OCI-LY7 (cell line): Measurements from ENCODE around the gene TSPAN12. TPM values are rescaled to one million over a fixed set of nuclear protein-coding genes. Genes with fewer than 3 reads are reported as not detected.

Experiments
- BruUV-seq: library from RNA; stranded (reverse); fragments of 400-500 nt; replicated peaks from 2 replicates; lab custom pipeline; 2021; lab: Mats Ljungman, UMichigan
- CTCF ChIA-PET: fragments of 300-600 bp; sonication (Branson Sonifier 250); formaldehyde crosslinking; loops from one replicate; lab custom pipeline; 2022; ENCODE audit warnings: antibody characterized with exemption; ENCODE audit not compliant: unreplicated experiment; lab: Charles Lee
- POLR2A ChIA-PET: fragments of 300-600 bp; sonication (Branson Sonifier 250); formaldehyde crosslinking; loops from one replicate; lab custom pipeline; 2022; ENCODE audit warnings: antibody characterized with exemption; lab: Charles Lee
- DNase-seq: peaks from one replicate; pipeline ENCODE4 v3.0.0-alpha.2; 2015; ENCODE audit warnings: low spot score
- H2AFZ ChIP-seq: fragments of 200-600 bp; sonication (generic), shearing (Covaris generic); 2 replicates; pipeline ENCODE4 v1.6.1; 2014; ENCODE audit warnings: mild to moderate bottlenecking, antibody characterized with exemption, low read length, moderate library complexity
- H3K27ac ChIP-seq: fragments of 200-600 bp; sonication (generic); 2 replicates; pipeline ENCODE4 v1.5.1; 2014; ENCODE audit warnings: mixed run types, low read depth, mild to moderate bottlenecking, moderate library complexity, low read length, inconsistent platforms; ENCODE audit not compliant: poor library complexity, severe bottlenecking
- H3K36me3 ChIP-seq: fragments of 200-600 bp; sonication (generic); 2 replicates; pipeline ENCODE4 v1.6.1; 2014; ENCODE audit warnings: mild to moderate bottlenecking, antibody characterized with exemption, low read length, moderate library complexity, mixed read lengths; ENCODE audit not compliant: insufficient read depth
- H3K4me1 ChIP-seq: fragments of 200-600 bp; sonication (generic); 2 replicates; pipeline ENCODE4 v1.5.1; 2014; ENCODE audit warnings: mild to moderate bottlenecking, low read length; ENCODE audit not compliant: insufficient read depth, poor library complexity, severe bottlenecking
- H3K4me2 ChIP-seq: fragments of 200-600 bp; sonication (generic); 2 replicates; pipeline ENCODE4 v1.6.1; 2014; ENCODE audit warnings: mild to moderate bottlenecking, low read length
- H3K4me3 ChIP-seq: fragments of 200-600 bp; sonication (generic); 2 replicates; pipeline ENCODE4 v1.5.1; 2014; ENCODE audit warnings: mild to moderate bottlenecking, low read depth, low read length; ENCODE audit not compliant: poor library complexity, severe bottlenecking
- H3K79me2 ChIP-seq: fragments of 200-600 bp; sonication (generic); 2 replicates; pipeline ENCODE4 v1.6.1; 2016; ENCODE audit warnings: low read depth, mild to moderate bottlenecking, low read length, moderate library complexity, mixed read lengths; ENCODE audit not compliant: insufficient read depth
- H3K9me2 ChIP-seq: fragments of 200-600 bp; sonication (generic); 2 replicates; pipeline ENCODE4 v1.6.1; 2016; ENCODE audit warnings: mild to moderate bottlenecking, low read length, mixed read lengths; ENCODE audit not compliant: insufficient read depth
- H3K9me3 ChIP-seq: fragments of 200-600 bp; sonication (generic); 2 replicates; pipeline ENCODE4 v1.6.1; 2014; ENCODE audit warnings: mild to moderate bottlenecking, mixed run types, low read length, mixed read lengths
- H4K20me1 ChIP-seq: fragments of 200-600 bp; sonication (generic); 2 replicates; pipeline ENCODE4 v1.6.1; 2014; ENCODE audit warnings: mild to moderate bottlenecking, antibody characterized with exemption, low read length, moderate library complexity, mixed read lengths; ENCODE audit not compliant: insufficient read depth
- EZH2phosphoT487 ChIP-seq: fragments of 200-600 bp; sonication (generic); IDR thresholded peaks from 2 replicates; pipeline ENCODE4 v1.6.1; 2018; ENCODE audit warnings: low read depth, borderline replicate concordance, mild to moderate bottlenecking, mixed run types, antibody characterized with exemption, low read length, moderate library complexity, mixed read lengths
- intact Hi-C: fragments of 100-400 bp; cut with micrococcal nuclease; formaldehyde crosslinking; loops from one replicate; pipeline ENCODE4 v1.10.0; 2022; ENCODE audit not compliant: unreplicated experiment
- total RNA-seq, 2 experiments: library from RNA; depleted of rRNA in 1 of 2; stranded (reverse); fragments of >200 nt in 1 of 2; shearing (Covaris generic) in 1 of 2; gene quantifications; 2 replicates each; pipeline ENCODE4 v1.2.3, GENCODE V29; 2014 to 2022
- TF ChIP-seq, protein P1 (sequence below): fragments of 200-600 bp; sonication (generic); conservative IDR thresholded peaks from 2 replicates; pipeline ENCODE4 v1.5.1; 2014; ENCODE audit warnings: mild to moderate bottlenecking, antibody characterized with exemption, low read length, moderate library complexity, mixed read lengths

TSPAN12 gene
- total RNA-seq, 2 experiments from 2014 or later: not detected

DNA sequence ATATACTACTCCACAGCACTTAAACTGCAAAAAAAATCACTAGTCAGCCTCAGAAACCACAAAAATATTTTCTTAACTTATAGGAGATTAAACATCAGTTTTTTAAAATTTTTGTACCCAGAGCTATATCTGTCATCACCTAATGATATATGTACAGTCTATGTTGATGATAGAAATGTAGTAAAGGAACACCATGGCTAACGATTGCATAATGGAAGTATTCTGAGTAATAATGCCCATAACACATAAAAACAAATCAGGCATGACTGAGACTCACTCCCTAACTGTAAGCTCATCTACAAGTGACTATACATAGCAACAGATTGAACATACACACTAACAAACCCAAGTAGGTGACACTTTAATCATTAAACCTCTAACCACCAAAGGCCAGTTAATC lies 51.3 kb downstream of the TSPAN12 start:
- no peaks in the 10 kb centered on the region for H3K36me3 ChIP-seq
- no peak overlapping the region for H3K4me2 ChIP-seq
- no peak for DNase-seq
- no peaks in the 10 kb centered on the region for H3K4me1 ChIP-seq
- H3K9me2 ChIP-seq: no peaks in the 10 kb centered on the region
- ChIA-PET CTCF (no interaction called here), POLR2A (interaction anchor here (1.1 kb wide), 1 partner anchor 11 kb away, joined by 3 read pairs; no protein-coding TSS in a partner anchor)
- H3K79me2 ChIP-seq: no peaks in the 10 kb centered on the region
- no peak overlapping the region for H3K4me3 ChIP-seq
- BruUV-seq: no TSS peak
- TF ChIP-seq, protein P1, sequence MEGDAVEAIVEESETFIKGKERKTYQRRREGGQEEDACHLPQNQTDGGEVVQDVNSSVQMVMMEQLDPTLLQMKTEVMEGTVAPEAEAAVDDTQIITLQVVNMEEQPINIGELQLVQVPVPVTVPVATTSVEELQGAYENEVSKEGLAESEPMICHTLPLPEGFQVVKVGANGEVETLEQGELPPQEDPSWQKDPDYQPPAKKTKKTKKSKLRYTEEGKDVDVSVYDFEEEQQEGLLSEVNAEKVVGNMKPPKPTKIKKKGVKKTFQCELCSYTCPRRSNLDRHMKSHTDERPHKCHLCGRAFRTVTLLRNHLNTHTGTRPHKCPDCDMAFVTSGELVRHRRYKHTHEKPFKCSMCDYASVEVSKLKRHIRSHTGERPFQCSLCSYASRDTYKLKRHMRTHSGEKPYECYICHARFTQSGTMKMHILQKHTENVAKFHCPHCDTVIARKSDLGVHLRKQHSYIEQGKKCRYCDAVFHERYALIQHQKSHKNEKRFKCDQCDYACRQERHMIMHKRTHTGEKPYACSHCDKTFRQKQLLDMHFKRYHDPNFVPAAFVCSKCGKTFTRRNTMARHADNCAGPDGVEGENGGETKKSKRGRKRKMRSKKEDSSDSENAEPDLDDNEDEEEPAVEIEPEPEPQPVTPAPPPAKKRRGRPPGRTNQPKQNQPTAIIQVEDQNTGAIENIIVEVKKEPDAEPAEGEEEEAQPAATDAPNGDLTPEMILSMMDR: no peak
- no peak for TF ChIP-seq EZH2phosphoT487
- no peaks in the 10 kb centered on the region for H4K20me1 ChIP-seq
- intact Hi-C loops: loop anchor here (1.0 to 5.0 kb wide), 3 partner anchors 131 to 302 kb away; no protein-coding TSS in a partner anchor
- H2AFZ ChIP-seq: no peak overlapping the region
- no peaks in the 10 kb centered on the region for H3K9me3 ChIP-seq
- no peak overlapping the region for H3K27ac ChIP-seq

DNA sequence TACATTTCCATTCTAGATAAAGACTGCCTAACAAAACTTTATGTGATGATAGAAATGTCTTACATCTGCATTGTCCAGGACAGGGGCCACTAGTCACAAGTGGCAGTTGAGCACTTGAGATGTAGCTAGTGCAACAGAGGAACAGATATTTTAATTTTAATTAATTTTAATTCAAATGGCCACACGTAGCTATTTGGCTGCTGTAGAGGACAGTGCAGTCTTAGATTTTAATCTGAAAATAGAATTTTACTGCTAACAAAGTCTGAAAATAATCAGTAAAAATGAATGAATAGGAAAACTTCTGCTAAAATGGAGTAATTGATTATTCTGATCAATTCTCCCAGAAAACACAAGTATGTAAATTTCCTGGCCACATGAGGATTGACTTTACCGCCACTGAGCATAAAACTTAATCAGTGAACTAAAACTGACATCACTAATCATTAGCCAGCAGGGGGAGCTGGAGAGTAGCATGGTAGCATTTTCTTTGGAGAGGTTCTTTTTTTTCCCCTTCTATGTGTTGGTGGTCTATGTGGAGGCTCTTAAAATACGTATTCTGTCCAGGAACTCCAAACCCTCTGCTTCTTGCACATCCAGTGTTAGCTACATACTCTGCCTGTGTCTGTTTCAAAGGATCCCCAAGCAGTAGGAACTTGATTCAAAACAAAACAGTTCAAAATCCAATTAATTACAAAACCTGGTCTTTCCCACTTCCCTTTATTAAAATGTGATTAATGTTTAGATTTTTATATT lies 52.1 kb downstream of the TSPAN12 start:
- POLR2A ChIA-PET: interaction anchor here (0.7 to 1.1 kb wide), 2 partner anchors 10 to 12 kb away, joined by 3 read pairs; no protein-coding TSS in a partner anchor
- no peaks in the 10 kb centered on the region for H3K4me1 ChIP-seq
- intact Hi-C loops: loop anchor here (1.0 to 5.0 kb wide), 3 partner anchors 131 to 303 kb away; no protein-coding TSS in a partner anchor
- H4K20me1 ChIP-seq: no peaks in the 10 kb centered on the region
- H3K27ac ChIP-seq: no peak overlapping the region
- H3K4me3 ChIP-seq: no peak overlapping the region
- BruUV-seq: no TSS peak
- peak; percentile 66 for DNase-seq
- no peaks in the 10 kb centered on the region for H3K79me2 ChIP-seq
- H3K4me2 ChIP-seq: no peak overlapping the region
- CTCF ChIA-PET: no interaction called here
- no peaks in the 10 kb centered on the region for H3K9me3 ChIP-seq
- TF ChIP-seq EZH2phosphoT487: no peak
- TF ChIP-seq, protein P1: peak; percentile 91
- H3K9me2 ChIP-seq: no peaks in the 10 kb centered on the region
- no peak overlapping the region for H2AFZ ChIP-seq
- H3K36me3 ChIP-seq: no peaks in the 10 kb centered on the region

DNA sequence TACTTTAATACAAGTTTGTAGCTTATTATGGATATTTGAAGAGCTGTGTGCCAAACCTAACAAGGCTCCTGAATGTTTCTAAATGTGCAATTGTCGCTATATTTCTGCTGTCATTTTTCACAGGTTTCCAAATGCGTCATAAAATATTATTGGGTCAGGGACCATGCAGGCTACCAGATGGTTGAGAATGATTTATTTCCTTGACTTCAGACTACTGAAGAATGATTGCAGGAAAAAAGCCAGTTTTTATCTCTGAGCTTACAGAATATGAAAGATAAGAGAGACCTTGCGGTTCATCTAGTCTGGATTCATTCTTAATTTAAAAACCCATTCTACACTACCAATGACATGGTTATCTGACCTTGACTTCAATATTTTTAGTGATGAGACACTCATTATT lies 55.2 kb downstream of the TSPAN12 start:
- DNase-seq: no peak
- intact Hi-C loops: no loop called here
- Histone ChIP-seq H3K79me2 (no peaks in the 10 kb centered on the region), H4K20me1 (no peaks in the 10 kb centered on the region), H3K27ac (no peak overlapping the region), H3K36me3 (no peaks in the 10 kb centered on the region), H3K4me3 (no peak overlapping the region), H2AFZ (no peak overlapping the region), H3K9me2 (no peaks in the 10 kb centered on the region), H3K4me2 (no peak overlapping the region), H3K4me1 (no peaks in the 10 kb centered on the region), H3K9me3 (no peaks in the 10 kb centered on the region)
- BruUV-seq: no TSS peak
- ChIA-PET POLR2A (interaction anchor here (0.6 kb wide), 1 partner anchor 120 kb away, joined by 3 read pairs; no protein-coding TSS in a partner anchor), CTCF (no interaction called here)
- TF ChIP-seq, protein P1: no peak
- no peak for TF ChIP-seq EZH2phosphoT487
